Transverse colon (tissue), 4 donors: ENCODE measurements around the gene LPCAT3.

Experiments used
- EP300 ChIP-seq: sonication (generic); formaldehyde crosslinking; IDR thresholded peaks from one replicate; pipeline ENCODE4 v1.6.1; 2017; ENCODE audit warnings: antibody characterized with exemption, low read depth
- POLR2AphosphoS5 ChIP-seq, 3 donors: sonication (generic); formaldehyde crosslinking; IDR thresholded peaks; one replicate each; pipeline ENCODE4 v1.6.1; 2016; ENCODE audit warnings: antibody characterized with exemption in 3 of 3
- TF ChIP-seq, protein P1 (sequence below), 5 experiments: fragments of 200-600 bp in 3 of 5; fragments of 450-650 bp in 2 of 5; sonication (generic) in 3 of 5; IDR thresholded peaks; 1 replicate in 2 of 5; 2 replicates in 3 of 5; pipeline ENCODE4 v1.5.1; 2016 to 2017; ENCODE audit warnings: antibody characterized with exemption in 5 of 5, inconsistent platforms in 3 of 5, mild to moderate bottlenecking in 2 of 5, moderate library complexity in 1 of 5

DNA sequence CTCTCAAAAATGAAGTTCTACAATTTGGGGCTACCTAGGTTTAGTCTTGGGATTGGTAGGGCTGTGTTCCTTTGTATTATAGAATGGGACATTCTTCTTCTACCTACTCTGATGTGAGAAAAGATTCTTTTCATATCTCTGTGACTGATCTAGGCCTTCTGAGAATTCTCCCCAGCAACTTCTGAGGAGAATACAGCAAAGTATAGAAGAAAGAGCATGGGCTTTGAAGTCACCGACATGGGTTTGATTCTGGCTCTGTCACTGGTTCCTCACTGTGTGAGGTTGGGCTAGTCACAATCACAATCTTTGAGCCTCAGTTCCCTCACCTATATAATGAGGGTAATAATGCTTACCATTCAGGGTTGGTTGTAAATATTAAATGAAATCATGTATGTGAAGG lies 85.5 kb downstream of the LPCAT3 start:
- TF ChIP-seq, protein P1, sequence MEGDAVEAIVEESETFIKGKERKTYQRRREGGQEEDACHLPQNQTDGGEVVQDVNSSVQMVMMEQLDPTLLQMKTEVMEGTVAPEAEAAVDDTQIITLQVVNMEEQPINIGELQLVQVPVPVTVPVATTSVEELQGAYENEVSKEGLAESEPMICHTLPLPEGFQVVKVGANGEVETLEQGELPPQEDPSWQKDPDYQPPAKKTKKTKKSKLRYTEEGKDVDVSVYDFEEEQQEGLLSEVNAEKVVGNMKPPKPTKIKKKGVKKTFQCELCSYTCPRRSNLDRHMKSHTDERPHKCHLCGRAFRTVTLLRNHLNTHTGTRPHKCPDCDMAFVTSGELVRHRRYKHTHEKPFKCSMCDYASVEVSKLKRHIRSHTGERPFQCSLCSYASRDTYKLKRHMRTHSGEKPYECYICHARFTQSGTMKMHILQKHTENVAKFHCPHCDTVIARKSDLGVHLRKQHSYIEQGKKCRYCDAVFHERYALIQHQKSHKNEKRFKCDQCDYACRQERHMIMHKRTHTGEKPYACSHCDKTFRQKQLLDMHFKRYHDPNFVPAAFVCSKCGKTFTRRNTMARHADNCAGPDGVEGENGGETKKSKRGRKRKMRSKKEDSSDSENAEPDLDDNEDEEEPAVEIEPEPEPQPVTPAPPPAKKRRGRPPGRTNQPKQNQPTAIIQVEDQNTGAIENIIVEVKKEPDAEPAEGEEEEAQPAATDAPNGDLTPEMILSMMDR (IDR thresholded peaks at IDR 0.05): no peak
- TF ChIP-seq POLR2AphosphoS5 (IDR thresholded peaks at IDR 0.05) (no peak), EP300 (no peak)
